ENCODE results near the gene APH1A. TPM values are rescaled to one million over a fixed set of nuclear protein-coding genes. Genes with fewer than 3 reads are reported as not detected.

APH1A gene
- total RNA-seq, 2 experiments from 2014 or later, result 115 to 122 TPM

GRCh38 chr1:150257624-150258585 is 10.9 kb downstream of the APH1A start, which contains the start of gene CA14:
CA14 (plus strand) TSS chr1:150257774; CDS start chr1:150258129, 355 bp downstream.
- Mint-ChIP-seq H3K4me3 (no peak within 1 kb of the TSS), H3K27ac (no peak within 1 kb of the TSS), H3K4me1 (ENCODE audit: low read depth) (peaks cover 12% of the 10 kb centered on the region), H3K27me3 (peaks cover 40% of the 10 kb centered on the region), H3K36me3 (ENCODE audit: low read depth) (no peaks in the 10 kb centered on the region), H3K9me3 (no peaks in the 10 kb centered on the region)
- ATAC-seq (ENCODE audit: poor library complexity) (no peak), DNase-seq (no peak)
- H3K36me3 ChIP-seq (ENCODE audit: insufficient read depth, low read length), result no peaks in the 10 kb centered on the region
- H3K4me1 ChIP-seq (ENCODE audit: insufficient read depth, low read length), result peaks cover 17% of the 10 kb centered on the region
- no peak within 1 kb of the TSS for H3K4me3 ChIP-seq (ENCODE audit: low read length)
- intact Hi-C loops (cut with DNase I, micrococcal nuclease), result loop anchor here (5.0 to 10.0 kb wide), 4 partner anchors 64 to 717 kb away; partner anchors contain the start of genes CERS2 (in 1 of the 2) and PRPF3 (in 1 of the 2)
- H3K27me3 ChIP-seq (ENCODE audit: control insufficient read depth in 1 of 2, insufficient read depth in 2 of 2, low read length in 2 of 2), result peaks cover 27 to 28% of the 10 kb centered on the region in 2 experiments
- no peaks in the 10 kb centered on the region for H3K9me3 ChIP-seq (ENCODE audit: control insufficient read depth in 1 of 2, insufficient read depth in 1 of 2, low read length in 2 of 2)
- TF ChIP-seq CTCF (IDR thresholded peaks at IDR 0.05), result no peak
- no peak within 1 kb of the TSS for H3K27ac ChIP-seq (ENCODE audit: low read depth in 1 of 2, low read length in 2 of 2)
- POLR2A ChIA-PET, result interaction anchor here (1.4 kb wide), 1 partner anchor 11 kb away, joined by 4 read pairs; no protein-coding TSS in a partner anchor
- CTCF ChIA-PET, result no interaction called here

GRCh38 chr1:150256554-150257341 is 12.1 kb downstream of the APH1A start:
- Mint-ChIP-seq H3K4me1 (ENCODE audit: low read depth) (peaks cover 12% of the 10 kb centered on the region), H3K36me3 (ENCODE audit: low read depth) (no peaks in the 10 kb centered on the region), H3K27ac (no peak overlapping the region), H3K27me3 (peaks cover 40% of the 10 kb centered on the region), H3K9me3 (no peaks in the 10 kb centered on the region), H3K4me3 (no peak overlapping the region)
- Histone ChIP-seq H3K36me3 (ENCODE audit: insufficient read depth, low read length) (no peaks in the 10 kb centered on the region), H3K27me3 (ENCODE audit: control insufficient read depth in 1 of 2, insufficient read depth in 2 of 2, low read length in 2 of 2) (peaks cover 27 to 28% of the 10 kb centered on the region in 2 experiments), H3K4me1 (ENCODE audit: insufficient read depth, low read length) (peaks cover 17% of the 10 kb centered on the region), H3K4me3 (ENCODE audit: low read length) (no peak overlapping the region), H3K27ac (ENCODE audit: low read depth in 1 of 2, low read length in 2 of 2) (no peak overlapping the region), H3K9me3 (ENCODE audit: control insufficient read depth in 1 of 2, insufficient read depth in 1 of 2, low read length in 2 of 2) (no peaks in the 10 kb centered on the region)
- TF ChIP-seq CTCF (IDR thresholded peaks at IDR 0.05), result no peak
- CTCF ChIA-PET, result interaction anchor here (0.6 to 2.3 kb wide), 23 partner anchors 11 to 276 kb away, joined by 3 to 28 read pairs (median 4); partner anchors contain the start of genes APH1A and CIART
- intact Hi-C loops (cut with DNase I, micrococcal nuclease), result loop anchor here (1.0 to 10.0 kb wide), 6 partner anchors 25 to 718 kb away; partner anchors contain the start of genes CERS2 (in 1 of the 2) and PRPF3 (in 1 of the 2)
- ATAC-seq (ENCODE audit: poor library complexity), result no peak
- POLR2A ChIA-PET, result interaction anchor here (0.7 to 3.5 kb wide), 5 partner anchors 12 to 260 kb away, joined by 3 to 14 read pairs (median 3); partner anchors contain the start of genes APH1A and CIART
- no peak for DNase-seq

- no peak for TF ChIP-seq CTCF (IDR thresholded peaks at IDR 0.05)
- Histone ChIP-seq H3K9me3 (ENCODE audit: control insufficient read depth in 1 of 2, insufficient read depth in 1 of 2, low read length in 2 of 2) (no peaks in the 10 kb centered on the region), H3K27ac (ENCODE audit: low read depth in 1 of 2, low read length in 2 of 2) (no peak overlapping the region), H3K4me3 (ENCODE audit: low read length) (peak overlapping the region; percentile 24), H3K4me1 (ENCODE audit: insufficient read depth, low read length) (peaks cover 17% of the 10 kb centered on the region), H3K36me3 (ENCODE audit: insufficient read depth, low read length) (no peaks in the 10 kb centered on the region), H3K27me3 (ENCODE audit: control insufficient read depth in 1 of 2, insufficient read depth in 2 of 2, low read length in 2 of 2) (peaks cover 27 to 28% of the 10 kb centered on the region in 2 experiments)
- ChIA-PET POLR2A (interaction anchor here (0.7 to 3.5 kb wide), 6 partner anchors 13 to 260 kb away, joined by 3 to 14 read pairs (median 3); partner anchors contain the start of genes APH1A and CIART), CTCF (interaction anchor here (0.6 to 2.3 kb wide), 24 partner anchors 10 to 276 kb away, joined by 3 to 28 read pairs (median 4); partner anchors contain the start of genes APH1A and CIART)
- DNase-seq, result no peak
- intact Hi-C loops (cut with DNase I, micrococcal nuclease), result loop anchor here (1.0 to 10.0 kb wide), 6 partner anchors 25 to 719 kb away; partner anchors contain the start of genes CERS2 (in 1 of the 2) and PRPF3 (in 1 of the 2)
- Mint-ChIP-seq H3K4me1 (ENCODE audit: low read depth) (peaks cover 12% of the 10 kb centered on the region), H3K9me3 (no peaks in the 10 kb centered on the region), H3K27ac (no peak overlapping the region), H3K4me3 (peak overlapping the region; percentile 36), H3K36me3 (ENCODE audit: low read depth) (no peaks in the 10 kb centered on the region), H3K27me3 (peaks cover 40% of the 10 kb centered on the region)
- ATAC-seq (ENCODE audit: poor library complexity), result no peak
These were observed 12.6 kb downstream of the APH1A start for GRCh38 chr1:150256198-150256553.

All from CD4-positive, alpha-beta T cell (primary cell).